ENCODE measurements around the gene NCAM1. TPM values are rescaled to one million over a fixed set of nuclear protein-coding genes. Genes with fewer than 3 reads are reported as not detected.

Gene NCAM1
- total RNA-seq, 2 donors from 2014 or later, result 0.40 to 0.44 TPM

GRCh38 chr11:113213549-113213948, 252.3 kb downstream of the NCAM1 start:
- H3K27me3 Mint-ChIP-seq, result peaks cover 27% of the 10 kb centered on the region
- no peaks in the 10 kb centered on the region for H3K4me1 Mint-ChIP-seq
- no peak for ATAC-seq
- no peak overlapping the region for H3K4me3 Mint-ChIP-seq
- H3K27ac Mint-ChIP-seq, result no peak overlapping the region
- DNase-seq, result no peak
- H3K36me3 Mint-ChIP-seq (ENCODE audit: low read depth), result no peaks in the 10 kb centered on the region
- no peaks in the 10 kb centered on the region for H3K9me3 ChIP-seq (ENCODE audit: control insufficient read depth, low read length, poor library complexity, severe bottlenecking)

GRCh38 chr11:113222241-113222640, 261.0 kb downstream of the NCAM1 start:
- H3K9me3 ChIP-seq (ENCODE audit: control insufficient read depth, low read length, poor library complexity, severe bottlenecking), result no peaks in the 10 kb centered on the region
- DNase-seq (no peak), ATAC-seq (no peak)
- H3K27me3 Mint-ChIP-seq, result peaks cover 37% of the 10 kb centered on the region
- H3K4me1 Mint-ChIP-seq, result no peaks in the 10 kb centered on the region
- no peak overlapping the region for H3K4me3 Mint-ChIP-seq
- no peaks in the 10 kb centered on the region for H3K36me3 Mint-ChIP-seq (ENCODE audit: low read depth)
- no peak overlapping the region for H3K27ac Mint-ChIP-seq

- H3K9me3 ChIP-seq (ENCODE audit: control insufficient read depth, low read length, poor library complexity, severe bottlenecking), result no peaks in the 10 kb centered on the region
- DNase-seq (no peak), ATAC-seq (no peak)
- no peaks in the 10 kb centered on the region for H3K4me1 Mint-ChIP-seq
- peaks cover 3% of the 10 kb centered on the region for H3K36me3 Mint-ChIP-seq (ENCODE audit: low read depth)
- no peak overlapping the region for H3K4me3 Mint-ChIP-seq
- H3K27ac Mint-ChIP-seq, result no peak overlapping the region
- H3K27me3 Mint-ChIP-seq, result peaks cover 61% of the 10 kb centered on the region
Observed at GRCh38 chr11:113234888-113235287, 273.7 kb downstream of the NCAM1 start.

GRCh38 chr11:113237261-113237660, 276.0 kb downstream of the NCAM1 start:
- DNase-seq (no peak), ATAC-seq (no peak)
- Mint-ChIP-seq H3K36me3 (ENCODE audit: low read depth) (peaks cover 3% of the 10 kb centered on the region), H3K27me3 (peaks cover 79% of the 10 kb centered on the region), H3K4me1 (no peaks in the 10 kb centered on the region), H3K27ac (no peak overlapping the region), H3K4me3 (no peak overlapping the region)
- H3K9me3 ChIP-seq (ENCODE audit: control insufficient read depth, low read length, poor library complexity, severe bottlenecking), result no peaks in the 10 kb centered on the region

- peaks cover 76% of the 10 kb centered on the region for H3K27me3 Mint-ChIP-seq
Observed at GRCh38 chr11:113238721-113239120, 277.5 kb downstream of the NCAM1 start.

GRCh38 chr11:113240389-113240788, 279.2 kb downstream of the NCAM1 start:
- Mint-ChIP-seq H3K27ac (no peak overlapping the region), H3K27me3 (peaks cover 77% of the 10 kb centered on the region), H3K36me3 (ENCODE audit: low read depth) (no peaks in the 10 kb centered on the region), H3K4me3 (no peak overlapping the region), H3K4me1 (peaks cover 11% of the 10 kb centered on the region)
- DNase-seq, result no peak
- no peak for ATAC-seq
- H3K9me3 ChIP-seq (ENCODE audit: control insufficient read depth, low read length, poor library complexity, severe bottlenecking), result no peaks in the 10 kb centered on the region

More at GRCh38 chr11:113238721-113239120, 277.5 kb downstream of the NCAM1 start:
- H3K4me3 Mint-ChIP-seq, result no peak overlapping the region
- H3K27ac Mint-ChIP-seq, result no peak overlapping the region
- DNase-seq (no peak), ATAC-seq (no peak)
- H3K4me1 Mint-ChIP-seq, result peaks cover 8% of the 10 kb centered on the region
- no peaks in the 10 kb centered on the region for H3K9me3 ChIP-seq (ENCODE audit: control insufficient read depth, low read length, poor library complexity, severe bottlenecking)
- H3K36me3 Mint-ChIP-seq (ENCODE audit: low read depth), result peaks cover 3% of the 10 kb centered on the region

- no peak overlapping the region for H3K4me3 Mint-ChIP-seq
- ATAC-seq, result no peak
- no peaks in the 10 kb centered on the region for H3K36me3 Mint-ChIP-seq (ENCODE audit: low read depth)
- peaks cover 11% of the 10 kb centered on the region for H3K4me1 Mint-ChIP-seq
- no peak for DNase-seq
- H3K9me3 ChIP-seq (ENCODE audit: control insufficient read depth, low read length, poor library complexity, severe bottlenecking), result no peaks in the 10 kb centered on the region
- H3K27ac Mint-ChIP-seq, result no peak overlapping the region
- peaks cover 77% of the 10 kb centered on the region for H3K27me3 Mint-ChIP-seq
Observed at GRCh38 chr11:113240790-113241635, 279.8 kb downstream of the NCAM1 start.

- no peak overlapping the region for H3K4me3 Mint-ChIP-seq
- no peaks in the 10 kb centered on the region for H3K36me3 Mint-ChIP-seq (ENCODE audit: low read depth)
- no peak overlapping the region for H3K27ac Mint-ChIP-seq
- ATAC-seq (no peak), DNase-seq (no peak)
- peaks cover 77% of the 10 kb centered on the region for H3K27me3 Mint-ChIP-seq
- peaks cover 11% of the 10 kb centered on the region for H3K4me1 Mint-ChIP-seq
- H3K9me3 ChIP-seq (ENCODE audit: control insufficient read depth, low read length, poor library complexity, severe bottlenecking), result no peaks in the 10 kb centered on the region
Observed at GRCh38 chr11:113241636-113242054, 280.4 kb downstream of the NCAM1 start.

GRCh38 chr11:113242060-113242459, 280.8 kb downstream of the NCAM1 start:
- Mint-ChIP-seq H3K27ac (no peak overlapping the region), H3K36me3 (ENCODE audit: low read depth) (no peaks in the 10 kb centered on the region), H3K27me3 (peaks cover 75% of the 10 kb centered on the region), H3K4me3 (no peak overlapping the region), H3K4me1 (peaks cover 11% of the 10 kb centered on the region)
- H3K9me3 ChIP-seq (ENCODE audit: control insufficient read depth, low read length, poor library complexity, severe bottlenecking), result no peaks in the 10 kb centered on the region
- DNase-seq (no peak), ATAC-seq (no peak)

GRCh38 chr11:113242767-113243397, 281.7 kb downstream of the NCAM1 start:
- Mint-ChIP-seq H3K27me3 (peaks cover 78% of the 10 kb centered on the region), H3K4me3 (peak overlapping the region; percentile 55), H3K27ac (peak overlapping the region; percentile 14), H3K36me3 (ENCODE audit: low read depth) (no peaks in the 10 kb centered on the region), H3K4me1 (peaks cover 11% of the 10 kb centered on the region)
- peak; percentile 64 for ATAC-seq
- H3K9me3 ChIP-seq (ENCODE audit: control insufficient read depth, low read length, poor library complexity, severe bottlenecking), result no peaks in the 10 kb centered on the region
- no peak for DNase-seq

GRCh38 chr11:113243696-113244095, 282.5 kb downstream of the NCAM1 start:
- Mint-ChIP-seq H3K27me3 (peaks cover 81% of the 10 kb centered on the region), H3K36me3 (ENCODE audit: low read depth) (no peaks in the 10 kb centered on the region), H3K4me3 (no peak overlapping the region), H3K4me1 (peaks cover 14% of the 10 kb centered on the region), H3K27ac (no peak overlapping the region)
- ATAC-seq (no peak), DNase-seq (no peak)
- H3K9me3 ChIP-seq (ENCODE audit: control insufficient read depth, low read length, poor library complexity, severe bottlenecking), result no peaks in the 10 kb centered on the region

- peaks cover 85% of the 10 kb centered on the region for H3K27me3 Mint-ChIP-seq
- peaks cover 17% of the 10 kb centered on the region for H3K4me1 Mint-ChIP-seq
- H3K36me3 Mint-ChIP-seq (ENCODE audit: low read depth), result no peaks in the 10 kb centered on the region
- DNase-seq (no peak), ATAC-seq (no peak)
- H3K27ac Mint-ChIP-seq, result no peak overlapping the region
- no peak overlapping the region for H3K4me3 Mint-ChIP-seq
- no peaks in the 10 kb centered on the region for H3K9me3 ChIP-seq (ENCODE audit: control insufficient read depth, low read length, poor library complexity, severe bottlenecking)
Observed at GRCh38 chr11:113245216-113245615, 284.0 kb downstream of the NCAM1 start.

- Mint-ChIP-seq H3K27me3 (peaks cover 78% of the 10 kb centered on the region), H3K4me3 (no peak overlapping the region), H3K4me1 (peaks cover 17% of the 10 kb centered on the region), H3K27ac (no peak overlapping the region), H3K36me3 (ENCODE audit: low read depth) (no peaks in the 10 kb centered on the region)
- H3K9me3 ChIP-seq (ENCODE audit: control insufficient read depth, low read length, poor library complexity, severe bottlenecking), result no peaks in the 10 kb centered on the region
- ATAC-seq, result no peak
- DNase-seq, result no peak
Observed at GRCh38 chr11:113247221-113247620, 286.0 kb downstream of the NCAM1 start.

Data from T-helper 17 cell (primary cell).